HG03159 (cell line): Measurements from ENCODE around the gene HAVCR1.
"Not testable (repeated sequence)": the region's sequence is repeated elsewhere in the genome, so short reads cannot be mapped to it uniquely, and the experiment has no call there.

Experiments
- ATAC-seq: cut with Tn5 transposase; IDR thresholded peaks from one replicate; pipeline ENCODE4 v1.9.1; 2021; ENCODE audit warnings: mild to moderate bottlenecking, moderate library complexity; ENCODE audit not compliant: unreplicated experiment

HAVCR1 gene

DNA sequence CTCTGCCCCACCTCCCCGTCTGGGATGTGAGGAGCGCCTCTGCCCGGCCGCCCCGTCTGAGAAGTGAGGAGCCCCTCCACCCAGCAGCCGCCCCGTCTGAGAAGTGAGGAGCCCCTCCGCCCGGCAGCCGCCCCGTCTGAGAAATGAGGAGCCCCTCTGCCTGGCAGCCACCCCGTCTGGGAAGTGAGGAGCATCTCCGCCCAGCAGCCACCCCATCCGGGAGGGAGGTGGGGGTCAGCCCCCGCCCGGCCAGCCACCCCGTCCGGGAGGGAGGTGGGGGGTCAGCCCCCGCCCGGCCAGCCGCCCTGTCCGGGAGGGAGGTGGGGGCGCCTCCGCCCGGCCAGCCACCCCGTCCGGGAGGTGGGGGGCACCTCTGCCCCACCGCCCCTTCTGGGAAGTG is 44.8 kb downstream of the HAVCR1 start:
- ATAC-seq = not testable (repeated sequence)

DNA sequence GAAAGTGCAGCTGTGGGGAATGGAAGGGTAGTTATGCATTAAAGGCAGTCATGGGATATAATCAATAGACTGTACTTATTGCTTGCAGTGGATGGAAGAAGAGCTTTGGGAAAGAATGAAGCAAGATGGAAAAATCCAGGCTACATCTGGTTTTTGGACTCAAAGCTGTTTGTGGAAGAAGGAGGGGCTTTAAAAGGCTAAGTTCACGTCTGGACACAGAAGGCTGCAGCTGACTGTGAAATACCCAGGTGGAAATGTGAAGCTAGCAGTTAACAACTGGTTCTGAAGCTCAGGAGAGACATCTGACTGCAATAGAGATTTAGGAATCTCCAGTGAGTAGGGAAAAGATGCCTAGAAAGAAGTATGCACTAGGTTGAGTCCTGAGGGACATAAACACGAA is 52.7 kb downstream of the HAVCR1 start:
- ATAC-seq = no peak

- no peak for ATAC-seq
Observed at GRCh38 chr5:157004893-157005551, 53.9 kb downstream of the HAVCR1 start.

DNA sequence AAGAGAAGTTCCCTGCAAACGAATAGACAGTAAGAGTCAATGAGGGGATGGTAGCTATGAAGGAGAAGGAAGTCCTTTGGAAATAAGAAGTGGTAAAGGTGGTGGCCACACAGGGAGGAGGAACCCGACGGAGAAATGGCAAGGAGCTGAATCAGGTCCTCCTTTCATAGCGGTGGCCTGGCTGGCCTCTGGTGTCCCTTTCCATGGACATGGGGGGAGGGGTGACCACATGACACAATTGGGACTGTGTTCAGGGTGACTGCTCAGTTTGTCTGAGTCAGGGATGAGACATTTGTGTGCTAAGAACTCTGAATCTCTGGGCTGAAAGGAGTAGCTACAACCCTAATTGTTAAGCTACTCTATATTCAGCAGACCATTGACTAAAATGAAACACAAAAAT is 67.2 kb downstream of the HAVCR1 start:
- ATAC-seq = no peak

GRCh38 chr5:156984064-156984463 is 74.9 kb downstream of the HAVCR1 start:
- ATAC-seq = no peak

GRCh38 chr5:156981481-156981880 is 77.4 kb downstream of the HAVCR1 start:
- ATAC-seq = no peak
